ENCODE measurements around the gene CD300LD. TPM values are rescaled to one million over a fixed set of nuclear protein-coding genes. Genes with fewer than 3 reads are reported as not detected.
A peak's percentile ranks its signal among the peaks of the same experiment; 100 is the strongest.
"Not testable (repeated sequence)": the region's sequence is repeated elsewhere in the genome, so short reads cannot be mapped to it uniquely, and the experiment has no call there.

Gene CD300LD
- total RNA-seq = not detected
- long read RNA-seq = 0 reads

GRCh38 chr17:74592087-74592990, at the start of gene CD300LD:
Gene CD300LD (minus strand): TSS chr17:74592283. CDS start chr17:74592202, 81 bp downstream.
- no peak for DNase-seq (ENCODE audit: low spot score)

GRCh38 chr17:74641224-74641957, 49.3 kb upstream of the CD300LD start:
- no peak for DNase-seq (ENCODE audit: low spot score)

GRCh38 chr17:74639704-74640151, 47.6 kb upstream of the CD300LD start:
- no peak for DNase-seq (ENCODE audit: low spot score)

- peak; percentile 1 for DNase-seq (ENCODE audit: low spot score)
Measured at GRCh38 chr17:74637926-74638325, 45.8 kb upstream of the CD300LD start.

DNA sequence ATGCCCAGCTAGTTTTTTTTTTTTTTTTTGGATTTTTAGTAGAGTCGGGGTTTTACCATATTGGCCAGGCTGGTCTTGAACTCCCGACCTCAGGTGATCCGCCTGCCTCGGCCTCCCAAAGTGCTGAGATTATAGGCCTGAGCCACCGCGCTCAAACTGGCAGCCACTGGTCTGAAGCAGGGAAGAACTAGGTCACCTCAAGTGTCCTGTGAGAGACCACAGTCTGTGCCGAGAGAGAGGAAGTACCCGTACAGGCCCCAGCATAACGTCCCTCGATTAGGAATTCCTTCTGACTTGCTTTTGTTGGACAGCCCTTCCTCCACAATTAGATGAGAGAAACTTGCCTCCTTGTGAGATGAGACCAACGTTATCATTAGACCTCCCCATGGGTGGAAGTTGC, 45.2 kb upstream of the CD300LD start:
- peak; percentile 30 for DNase-seq (ENCODE audit: low spot score)

- DNase-seq (ENCODE audit: low spot score) = peak; percentile 5
Measured at GRCh38 chr17:74636541-74637085, 44.5 kb upstream of the CD300LD start.

DNA sequence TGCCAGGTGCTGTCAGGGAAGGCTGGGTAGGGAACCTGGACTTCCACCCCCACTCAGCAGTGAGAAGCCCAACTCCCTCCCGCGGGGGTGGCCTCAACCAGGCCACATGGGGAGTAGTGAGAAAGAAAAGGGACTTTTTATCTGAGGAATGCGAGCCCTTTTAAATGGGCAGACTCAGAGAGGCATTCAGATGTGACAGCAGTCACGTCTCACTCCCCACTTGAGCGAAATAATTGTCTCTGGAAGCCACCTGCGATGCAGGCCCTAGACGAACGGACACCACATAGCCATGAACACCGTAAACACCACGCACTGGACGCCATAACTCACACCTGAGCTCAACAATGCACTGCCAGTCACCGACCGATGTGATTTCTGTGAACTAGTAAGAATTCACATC, 43.3 kb upstream of the CD300LD start:
- DNase-seq (ENCODE audit: low spot score) = no peak

- no peak for DNase-seq (ENCODE audit: low spot score)
Measured at GRCh38 chr17:74633326-74633725, 41.2 kb upstream of the CD300LD start.

DNA sequence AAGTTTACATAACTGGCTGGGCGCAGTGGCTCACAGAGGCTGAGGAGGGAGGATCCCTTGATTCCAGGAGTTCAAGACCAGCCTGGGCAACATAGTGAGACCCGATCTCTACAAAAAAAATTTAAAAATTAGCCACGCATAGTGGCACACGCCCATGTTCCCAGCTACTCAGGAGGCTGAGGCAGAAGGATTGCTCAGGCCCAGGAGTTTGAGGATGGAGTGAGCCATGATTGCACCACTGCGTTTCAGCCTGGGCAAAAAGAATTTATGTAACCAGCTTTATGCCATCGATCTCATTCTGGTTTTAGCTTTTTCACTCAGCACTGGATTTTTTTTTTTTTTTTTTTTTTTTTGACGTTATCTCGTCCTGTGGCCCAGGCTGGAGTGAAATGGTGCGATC, 40.5 kb upstream of the CD300LD start:
- no peak for DNase-seq (ENCODE audit: low spot score)

- DNase-seq (ENCODE audit: low spot score) = no peak
Measured at GRCh38 chr17:74631468-74632450, 39.7 kb upstream of the CD300LD start.

- not testable (repeated sequence) for DNase-seq (ENCODE audit: low spot score)
Measured at GRCh38 chr17:74630251-74630650, 38.2 kb upstream of the CD300LD start.

DNA sequence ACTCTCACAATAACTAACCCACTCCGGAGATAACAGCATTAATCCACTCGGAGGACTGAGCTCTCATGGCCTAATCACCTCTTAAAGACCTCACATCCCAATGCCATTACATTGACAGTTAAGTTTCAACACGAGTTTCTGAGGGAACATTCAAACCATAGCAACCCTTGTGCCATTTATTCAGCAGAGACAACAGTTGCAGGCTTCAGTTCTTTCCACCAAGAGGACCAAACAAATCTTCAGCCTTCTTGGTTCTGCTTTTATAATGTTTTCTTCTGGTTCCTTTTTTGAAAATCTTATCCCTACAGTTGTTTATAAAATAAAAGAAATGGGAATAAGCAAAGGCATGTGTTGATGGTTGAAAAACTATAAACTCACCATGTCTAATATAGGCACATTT, 33.6 kb upstream of the CD300LD start:
- no peak for DNase-seq (ENCODE audit: low spot score)

DNA sequence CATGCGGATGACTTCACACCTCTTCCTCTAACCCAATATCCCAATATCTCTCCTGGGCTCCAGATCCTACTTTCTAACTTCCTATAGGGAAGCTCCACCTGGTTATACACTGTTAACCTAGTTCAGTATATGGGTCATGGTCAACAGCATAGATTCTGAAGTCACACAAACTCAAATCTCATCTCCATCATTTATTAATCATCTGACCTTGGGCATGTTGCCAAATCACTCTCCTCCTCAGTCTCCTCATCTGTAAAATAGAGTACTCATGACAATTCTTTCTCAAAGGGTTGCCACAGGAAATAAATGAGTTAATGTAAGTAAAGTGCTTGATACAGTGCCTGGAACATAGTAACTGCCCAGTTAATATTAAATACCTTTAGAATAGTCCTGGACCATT, 32.0 kb upstream of the CD300LD start:
- no peak for DNase-seq (ENCODE audit: low spot score)

DNA sequence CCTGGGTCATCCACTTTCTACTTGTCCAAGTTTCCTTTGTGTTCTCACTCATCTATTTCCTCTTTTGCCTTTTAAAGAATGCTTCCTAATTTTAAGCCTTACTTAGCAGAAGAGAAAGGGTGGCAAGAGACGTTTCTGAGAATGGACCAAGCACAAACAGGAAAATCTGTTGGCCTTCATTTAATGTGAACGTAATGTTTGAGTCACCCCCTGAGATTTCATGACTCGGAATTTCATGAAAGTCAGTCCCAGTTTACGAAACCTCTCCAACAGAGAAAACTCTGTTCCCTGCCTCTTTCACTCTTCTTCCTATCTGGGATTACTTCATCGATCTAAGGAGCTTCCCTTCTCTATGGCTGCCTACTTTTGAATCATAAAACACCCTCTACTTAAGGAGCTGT, 31.6 kb upstream of the CD300LD start, which contains the start of gene CD300E:
TSS of gene CD300E (minus strand) at position 46 of the 401 bp plus-strand sequence. CDS start 117 bp downstream, outside the sequence.
- no peak for DNase-seq (ENCODE audit: low spot score)

DNA sequence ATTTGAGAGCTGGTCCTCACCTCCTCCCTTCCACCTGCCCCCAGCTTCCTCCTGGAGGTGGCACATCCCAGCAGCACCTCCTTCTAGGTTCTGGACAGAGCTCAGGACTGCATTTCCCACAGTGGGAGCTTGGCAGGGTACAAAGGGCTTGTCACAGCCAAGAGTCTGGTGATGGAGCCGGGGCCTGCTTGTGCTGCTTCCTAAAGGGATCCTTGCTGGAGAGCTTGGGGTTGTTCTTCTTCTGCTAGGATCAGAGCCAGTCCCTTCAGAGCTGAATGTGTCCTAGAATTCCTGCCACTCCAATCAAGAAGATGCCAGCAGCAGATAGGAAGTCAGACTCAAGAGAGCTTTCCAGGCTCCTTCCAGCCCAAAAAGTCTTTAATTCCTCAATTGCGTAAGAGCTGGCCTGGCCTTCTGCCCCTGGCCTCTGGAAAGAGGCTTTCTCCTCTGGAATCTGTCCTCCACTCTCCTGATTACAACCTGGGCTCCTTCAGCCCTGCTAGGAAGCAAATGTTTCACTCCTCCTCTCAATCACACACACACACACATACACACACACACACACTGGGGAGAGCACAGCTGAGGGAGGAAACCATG, 27.1 kb upstream of the CD300LD start:
- DNase-seq (ENCODE audit: low spot score) = no peak

DNA sequence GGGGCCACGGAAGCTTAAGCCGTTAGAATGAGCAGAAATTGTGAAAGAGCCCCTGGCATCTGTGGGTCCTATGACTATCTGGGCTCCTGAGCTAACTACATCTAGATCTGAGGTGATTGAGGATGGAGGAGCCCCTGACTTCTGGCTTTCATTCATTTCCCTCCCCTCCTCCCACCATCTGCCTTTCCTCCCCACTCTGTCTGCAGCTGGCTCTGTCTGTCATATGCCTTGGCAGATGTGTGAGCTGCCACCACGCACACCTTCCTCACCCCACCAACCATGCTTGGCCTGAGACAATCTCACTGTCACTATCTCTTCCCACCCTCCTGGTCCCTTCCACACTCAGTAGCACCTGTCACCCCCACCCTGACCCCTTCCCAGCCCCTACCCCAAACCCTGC, 26.4 kb upstream of the CD300LD start:
- DNase-seq (ENCODE audit: low spot score) = no peak

- DNase-seq (ENCODE audit: low spot score) = no peak
Measured at GRCh38 chr17:74616696-74617095, 24.6 kb upstream of the CD300LD start.

- DNase-seq (ENCODE audit: low spot score) = no peak
Measured at GRCh38 chr17:74612046-74612445, 20.0 kb upstream of the CD300LD start.

GRCh38 chr17:74610108-74610507, 18.0 kb upstream of the CD300LD start:
- no peak for DNase-seq (ENCODE audit: low spot score)

DNA sequence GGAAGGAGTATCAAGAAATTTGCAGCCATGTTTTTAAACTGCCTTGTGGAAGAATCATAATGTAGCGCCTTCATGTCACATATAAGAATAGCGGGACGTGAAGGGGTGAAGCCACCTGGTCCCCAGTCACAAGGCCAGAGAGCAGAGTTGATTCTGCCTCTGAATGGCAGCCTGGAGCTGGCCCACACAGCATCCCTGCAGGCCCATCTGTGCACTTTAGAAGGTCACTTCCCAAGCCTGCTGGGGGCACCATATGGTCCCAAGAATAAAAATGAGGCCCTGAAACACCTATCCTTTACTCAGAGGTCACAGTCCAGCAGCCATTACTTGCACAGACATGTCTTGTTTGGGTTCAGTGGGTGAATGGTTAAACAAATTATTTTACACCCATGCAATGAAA, 16.4 kb upstream of the CD300LD start:
- DNase-seq (ENCODE audit: low spot score) = no peak

All from mesenteric fat pad (tissue), 1 donor.